GM12878 (cell line): Measurements from ENCODE around the gene TEX47.

Source experiments
- CREB1 ChIP-seq: IDR thresholded peaks from 2 replicates; pipeline ENCODE4 v1.6.1; 2012; ENCODE audit warnings: low read depth, mild to moderate bottlenecking, inconsistent platforms
- EZH2 ChIP-seq: IDR thresholded peaks from 2 replicates; pipeline ENCODE4 v1.6.1; 2012; ENCODE audit warnings: low read depth, mild to moderate bottlenecking, control low read depth, inconsistent platforms, low read length, borderline replicate concordance; ENCODE audit not compliant: control insufficient read depth
- HDAC6 ChIP-seq: fragments of 200-600 bp; sonication (generic); IDR thresholded peaks from one replicate; pipeline ENCODE4 v1.8.0; 2017; ENCODE audit warnings: antibody characterized with exemption; ENCODE audit not compliant: unreplicated experiment
- JUND ChIP-seq: IDR thresholded peaks from 2 replicates; pipeline ENCODE4 v1.6.1; 2012; ENCODE audit warnings: low read depth, mild to moderate bottlenecking, low read length, improper control_type of control experiment, moderate library complexity
- POLR2A ChIP-seq: IDR thresholded peaks from 2 replicates; pipeline ENCODE4 v1.6.1; 2011; ENCODE audit warnings: low read depth, mild to moderate bottlenecking, low read length
- POLR2AphosphoS5 ChIP-seq: IDR thresholded peaks from 2 replicates; pipeline ENCODE4 v1.6.1; 2011; ENCODE audit warnings: mild to moderate bottlenecking, low read length, inconsistent platforms
- SP1 ChIP-seq: IDR thresholded peaks from one replicate; pipeline ENCODE4 v1.6.1; 2011; ENCODE audit warnings: low read depth, low read length

DNA sequence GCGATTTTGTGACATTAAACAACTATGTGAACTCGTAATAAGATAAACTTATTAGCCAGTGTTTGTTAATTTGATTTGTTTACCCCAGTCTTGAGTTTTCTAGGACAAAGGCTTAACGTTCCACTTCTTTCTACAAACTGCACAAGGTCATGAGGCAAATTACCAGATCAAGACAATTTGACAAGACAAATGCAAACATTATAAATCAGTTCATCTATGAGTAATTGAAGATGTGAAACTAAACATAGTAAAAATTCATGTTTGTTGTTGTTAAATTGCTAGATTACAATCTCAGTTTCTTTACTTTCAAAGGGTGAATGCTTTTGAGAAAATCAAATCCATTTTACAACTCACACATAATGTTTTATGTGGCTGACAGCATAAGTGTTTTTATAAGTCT, 49.4 kb downstream of the TEX47 start:
- TF ChIP-seq JUND (no peak), HDAC6 (no peak), SP1 (no peak), POLR2A (no peak), POLR2AphosphoS5 (no peak), CREB1 (no peak), EZH2 (no peak)
